SK-N-SH (cell line): ENCODE results near the gene FMNL2.

ENCODE experiments used
- CHD2 ChIP-seq: fragments of 150-350 bp; IDR thresholded peaks from 2 replicates; pipeline ENCODE4 v1.6.1; 2018; ENCODE audit warnings: low read length; ENCODE audit not compliant: partially characterized antibody
- FOXM1 ChIP-seq: IDR thresholded peaks from 2 replicates; pipeline ENCODE4 v1.4.0; 2012; ENCODE audit warnings: low read depth, mild to moderate bottlenecking
- GABPA ChIP-seq: IDR thresholded peaks from 2 replicates; pipeline ENCODE4 v1.4.0; 2012; ENCODE audit warnings: low read depth, mild to moderate bottlenecking
- MEF2A ChIP-seq: IDR thresholded peaks from 2 replicates; pipeline ENCODE4 v1.4.0; 2012; ENCODE audit warnings: low read depth, borderline replicate concordance
- MXI1 ChIP-seq: IDR thresholded peaks from 2 replicates; pipeline ENCODE4 v1.6.1; 2012; ENCODE audit warnings: mild to moderate bottlenecking, low read depth, low read length, improper control_type of control experiment
- SMC3 ChIP-seq: IDR thresholded peaks from 2 replicates; pipeline ENCODE4 v1.6.1; 2012; ENCODE audit warnings: low read depth, low read length, improper control_type of control experiment
- TAF1 ChIP-seq: IDR thresholded peaks from 2 replicates; pipeline ENCODE4 v1.6.1; 2012; ENCODE audit warnings: low read depth, mild to moderate bottlenecking, low read length, moderate library complexity, borderline replicate concordance
- TF ChIP-seq, protein P1 (sequence below): IDR thresholded peaks from 2 replicates; pipeline ENCODE4 v1.4.0; 2012; ENCODE audit warnings: low read depth
- TF ChIP-seq, protein P2 (sequence below): fragments of 200-600 bp; sonication (generic); IDR thresholded peaks from 2 replicates; pipeline ENCODE4 v1.6.1; 2017; ENCODE audit warnings: antibody characterized with exemption, mild to moderate bottlenecking, moderate library complexity
- TF ChIP-seq, protein P3 (sequence below): IDR thresholded peaks from 2 replicates; pipeline ENCODE4 v1.6.1; 2012; ENCODE audit warnings: mild to moderate bottlenecking, low read depth, low read length, moderate library complexity
- TF ChIP-seq, protein P4 (sequence below): IDR thresholded peaks from 2 replicates; pipeline ENCODE4; 2012

DNA sequence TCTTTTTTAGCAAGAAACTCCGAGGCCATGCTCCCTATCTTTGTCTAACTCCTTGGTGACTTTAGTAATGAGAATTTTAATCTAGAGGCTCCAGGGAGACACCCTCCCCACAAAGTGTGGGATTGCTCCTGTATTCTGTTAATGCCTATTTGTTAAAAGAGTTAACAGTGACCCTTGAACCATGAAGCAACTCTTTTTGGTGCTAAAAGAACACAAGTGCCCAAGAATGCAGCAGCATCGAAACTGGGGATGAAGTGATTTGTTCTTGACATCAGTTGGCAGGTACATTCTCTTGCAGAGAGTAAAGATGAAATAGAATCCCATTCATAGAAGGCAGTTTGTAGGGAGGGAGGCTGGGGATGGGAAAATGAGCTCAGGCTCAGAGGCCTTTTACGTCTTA, 50.0 kb downstream of the FMNL2 start:
- no peak for TF ChIP-seq MXI1
- TF ChIP-seq CHD2, result no peak
- no peak for TF ChIP-seq FOXM1
- TF ChIP-seq, protein P1, sequence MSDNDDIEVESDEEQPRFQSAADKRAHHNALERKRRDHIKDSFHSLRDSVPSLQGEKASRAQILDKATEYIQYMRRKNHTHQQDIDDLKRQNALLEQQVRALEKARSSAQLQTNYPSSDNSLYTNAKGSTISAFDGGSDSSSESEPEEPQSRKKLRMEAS, result no peak
- TF ChIP-seq, protein P2, sequence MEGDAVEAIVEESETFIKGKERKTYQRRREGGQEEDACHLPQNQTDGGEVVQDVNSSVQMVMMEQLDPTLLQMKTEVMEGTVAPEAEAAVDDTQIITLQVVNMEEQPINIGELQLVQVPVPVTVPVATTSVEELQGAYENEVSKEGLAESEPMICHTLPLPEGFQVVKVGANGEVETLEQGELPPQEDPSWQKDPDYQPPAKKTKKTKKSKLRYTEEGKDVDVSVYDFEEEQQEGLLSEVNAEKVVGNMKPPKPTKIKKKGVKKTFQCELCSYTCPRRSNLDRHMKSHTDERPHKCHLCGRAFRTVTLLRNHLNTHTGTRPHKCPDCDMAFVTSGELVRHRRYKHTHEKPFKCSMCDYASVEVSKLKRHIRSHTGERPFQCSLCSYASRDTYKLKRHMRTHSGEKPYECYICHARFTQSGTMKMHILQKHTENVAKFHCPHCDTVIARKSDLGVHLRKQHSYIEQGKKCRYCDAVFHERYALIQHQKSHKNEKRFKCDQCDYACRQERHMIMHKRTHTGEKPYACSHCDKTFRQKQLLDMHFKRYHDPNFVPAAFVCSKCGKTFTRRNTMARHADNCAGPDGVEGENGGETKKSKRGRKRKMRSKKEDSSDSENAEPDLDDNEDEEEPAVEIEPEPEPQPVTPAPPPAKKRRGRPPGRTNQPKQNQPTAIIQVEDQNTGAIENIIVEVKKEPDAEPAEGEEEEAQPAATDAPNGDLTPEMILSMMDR, result no peak
- TF ChIP-seq TAF1, result no peak
- TF ChIP-seq SMC3, result no peak
- TF ChIP-seq, protein P3, sequence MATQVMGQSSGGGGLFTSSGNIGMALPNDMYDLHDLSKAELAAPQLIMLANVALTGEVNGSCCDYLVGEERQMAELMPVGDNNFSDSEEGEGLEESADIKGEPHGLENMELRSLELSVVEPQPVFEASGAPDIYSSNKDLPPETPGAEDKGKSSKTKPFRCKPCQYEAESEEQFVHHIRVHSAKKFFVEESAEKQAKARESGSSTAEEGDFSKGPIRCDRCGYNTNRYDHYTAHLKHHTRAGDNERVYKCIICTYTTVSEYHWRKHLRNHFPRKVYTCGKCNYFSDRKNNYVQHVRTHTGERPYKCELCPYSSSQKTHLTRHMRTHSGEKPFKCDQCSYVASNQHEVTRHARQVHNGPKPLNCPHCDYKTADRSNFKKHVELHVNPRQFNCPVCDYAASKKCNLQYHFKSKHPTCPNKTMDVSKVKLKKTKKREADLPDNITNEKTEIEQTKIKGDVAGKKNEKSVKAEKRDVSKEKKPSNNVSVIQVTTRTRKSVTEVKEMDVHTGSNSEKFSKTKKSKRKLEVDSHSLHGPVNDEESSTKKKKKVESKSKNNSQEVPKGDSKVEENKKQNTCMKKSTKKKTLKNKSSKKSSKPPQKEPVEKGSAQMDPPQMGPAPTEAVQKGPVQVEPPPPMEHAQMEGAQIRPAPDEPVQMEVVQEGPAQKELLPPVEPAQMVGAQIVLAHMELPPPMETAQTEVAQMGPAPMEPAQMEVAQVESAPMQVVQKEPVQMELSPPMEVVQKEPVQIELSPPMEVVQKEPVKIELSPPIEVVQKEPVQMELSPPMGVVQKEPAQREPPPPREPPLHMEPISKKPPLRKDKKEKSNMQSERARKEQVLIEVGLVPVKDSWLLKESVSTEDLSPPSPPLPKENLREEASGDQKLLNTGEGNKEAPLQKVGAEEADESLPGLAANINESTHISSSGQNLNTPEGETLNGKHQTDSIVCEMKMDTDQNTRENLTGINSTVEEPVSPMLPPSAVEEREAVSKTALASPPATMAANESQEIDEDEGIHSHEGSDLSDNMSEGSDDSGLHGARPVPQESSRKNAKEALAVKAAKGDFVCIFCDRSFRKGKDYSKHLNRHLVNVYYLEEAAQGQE, result no peak
- TF ChIP-seq, protein P4, sequence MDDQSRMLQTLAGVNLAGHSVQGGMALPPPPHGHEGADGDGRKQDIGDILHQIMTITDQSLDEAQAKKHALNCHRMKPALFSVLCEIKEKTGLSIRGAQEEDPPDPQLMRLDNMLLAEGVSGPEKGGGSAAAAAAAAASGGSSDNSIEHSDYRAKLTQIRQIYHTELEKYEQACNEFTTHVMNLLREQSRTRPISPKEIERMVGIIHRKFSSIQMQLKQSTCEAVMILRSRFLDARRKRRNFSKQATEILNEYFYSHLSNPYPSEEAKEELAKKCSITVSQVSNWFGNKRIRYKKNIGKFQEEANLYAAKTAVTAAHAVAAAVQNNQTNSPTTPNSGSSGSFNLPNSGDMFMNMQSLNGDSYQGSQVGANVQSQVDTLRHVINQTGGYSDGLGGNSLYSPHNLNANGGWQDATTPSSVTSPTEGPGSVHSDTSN, result no peak
- TF ChIP-seq MEF2A, result no peak
- no peak for TF ChIP-seq GABPA
